H1 (cell line): Measurements from ENCODE around the gene LGR4. TPM values are rescaled to one million over a fixed set of nuclear protein-coding genes. Genes with fewer than 3 reads are reported as not detected.

Source experiments
- CTCF ChIA-PET: fragments of 300-600 bp; sonication (Branson Sonifier 250); formaldehyde crosslinking; loops from one replicate; lab custom pipeline; 2021; ENCODE audit not compliant: partially characterized antibody; lab: Charles Lee
- POLR2A ChIA-PET: fragments of 300-600 bp; sonication (Branson Sonifier 250); formaldehyde crosslinking; loops from one replicate; lab custom pipeline; 2021; ENCODE audit warnings: inconsistent platforms; ENCODE audit not compliant: partially characterized antibody; lab: Charles Lee
- DNase-seq, 2 experiments: peaks; one replicate each; pipeline versions ENCODE4 v3.0.0 to v3.0.0-alpha.2; 2010 to 2022; ENCODE audit warnings: low spot score in 2 of 2, low read depth in 1 of 2, mixed read lengths in 1 of 2
- FAIRE-seq: peaks from 2 replicates; lab custom pipeline; 2011; peaks lifted over from hg19 to GRCh38; lab: Jason Lieb, UNC
- H2AFZ ChIP-seq: 2 replicates; pipeline ENCODE4 v1.8.1; 2012; ENCODE audit warnings: low read length, inconsistent platforms
- H2AK5ac ChIP-seq: 2 replicates; pipeline ENCODE4 v1.6.1; 2013; ENCODE audit warnings: low read depth, low read length
- H2BK120ac ChIP-seq: replicated peaks from 2 replicates; pipeline ENCODE3; 2013; ENCODE audit warnings: low read depth, low read length, inconsistent platforms
- H2BK12ac ChIP-seq: 2 replicates; pipeline ENCODE4 v1.6.1; 2013; ENCODE audit warnings: low read depth, low read length
- H2BK15ac ChIP-seq: 2 replicates; pipeline ENCODE4 v1.6.1; 2013; ENCODE audit warnings: low read length
- H2BK20ac ChIP-seq: 2 replicates; pipeline ENCODE4 v1.6.1; 2013; ENCODE audit warnings: low read length
- H2BK5ac ChIP-seq: 2 replicates; pipeline ENCODE4 v1.6.1; 2013; ENCODE audit warnings: low read depth, low read length
- H3K14ac ChIP-seq: 2 replicates; pipeline ENCODE4 v1.6.1; 2013; ENCODE audit warnings: inconsistent platforms; ENCODE audit not compliant: insufficient read length
- H3K18ac ChIP-seq: 2 replicates; pipeline ENCODE4 v1.6.1; 2013; ENCODE audit warnings: low read length; ENCODE audit errors: extremely low read depth
- H3K23ac ChIP-seq: 2 replicates; pipeline ENCODE4 v1.6.1; 2013; ENCODE audit warnings: inconsistent platforms; ENCODE audit not compliant: insufficient read length
- H3K23me2 ChIP-seq: 2 replicates; pipeline ENCODE4 v1.6.1; 2013; ENCODE audit warnings: low read depth, low read length
- H3K27ac ChIP-seq: 2 replicates; pipeline ENCODE4 v1.6.1; 2011; ENCODE audit warnings: low read depth, low read length, inconsistent platforms
- H3K27me3 ChIP-seq, 4 experiments: replicated peaks in 1 of 4; 1 replicate in 1 of 4; 2 replicates in 3 of 4; pipeline versions ENCODE4 v1.6.1 to v1.8.1; 2011 to 2013; ENCODE audit warnings: low read length in 3 of 4, mild to moderate bottlenecking in 3 of 4, inconsistent platforms in 2 of 4, mixed read lengths in 2 of 4, moderate library complexity in 1 of 4; ENCODE audit not compliant: control insufficient read depth in 3 of 4, insufficient read depth in 3 of 4; ENCODE audit errors: extremely low read depth in 1 of 4
- H3K36me3 ChIP-seq, 4 experiments: 2 replicates each; pipeline versions ENCODE4 v1.6.1 to v1.8.1; 2011 to 2013; ENCODE audit warnings: mild to moderate bottlenecking in 4 of 4, low read length in 3 of 4, moderate library complexity in 2 of 4, control low read depth in 1 of 4, inconsistent platforms in 1 of 4; ENCODE audit not compliant: insufficient read depth in 4 of 4, control insufficient read depth in 2 of 4
- H3K4ac ChIP-seq: replicated peaks from 2 replicates; pipeline ENCODE3; 2013; ENCODE audit warnings: low read length, low read depth, mixed read lengths, inconsistent platforms; ENCODE audit not compliant: insufficient read length
- H3K4me1 ChIP-seq, 4 experiments: replicated peaks in 1 of 4; 1 replicate in 1 of 4; 2 replicates in 3 of 4; pipeline versions ENCODE4 v1.6.1 to v1.8.1; 2011 to 2013; ENCODE audit warnings: low read length in 3 of 4, inconsistent platforms in 2 of 4, mixed read lengths in 1 of 4; ENCODE audit not compliant: insufficient read depth in 4 of 4, control insufficient read depth in 3 of 4
- H3K4me2 ChIP-seq, 2 experiments: 2 replicates each; pipeline versions ENCODE4 v1.6.1 to v1.8.1; 2011 to 2013; ENCODE audit warnings: low read depth in 2 of 2, low read length in 2 of 2, control low read depth in 1 of 2, inconsistent platforms in 1 of 2, mild to moderate bottlenecking in 1 of 2; ENCODE audit not compliant: insufficient read depth in 1 of 2
- H3K4me3 ChIP-seq, 4 experiments: fragments of 200-600, 300-600 bp in 1 of 4; sonication (generic), shearing (Covaris generic), sonication (Bioruptor Twin) in 1 of 4; 2 replicates each; pipeline versions ENCODE4 v1.5.1 to v1.8.1; 2011 to 2016; ENCODE audit warnings: low read length in 4 of 4, low read depth in 3 of 4, control low read depth in 2 of 4, inconsistent platforms in 2 of 4, mild to moderate bottlenecking in 2 of 4, mixed read lengths in 1 of 4, moderate library complexity in 1 of 4; ENCODE audit not compliant: insufficient read depth in 2 of 4; ENCODE audit errors: extremely low read depth in 1 of 4
- H3K56ac ChIP-seq: replicated peaks from 2 replicates; pipeline ENCODE3; 2013; ENCODE audit warnings: low read depth, mild to moderate bottlenecking, mixed read lengths, low read length, inconsistent platforms; ENCODE audit not compliant: insufficient read length
- H3K79me1 ChIP-seq: 2 replicates; pipeline ENCODE4 v1.6.1; 2013; ENCODE audit warnings: low read depth, low read length, control low read depth
- H3K79me2 ChIP-seq, 2 experiments: 2 replicates each; pipeline versions ENCODE4 v1.6.1 to v1.8.1; 2012 to 2013; ENCODE audit warnings: low read length in 2 of 2, mild to moderate bottlenecking in 2 of 2, inconsistent platforms in 1 of 2; ENCODE audit not compliant: insufficient read depth in 2 of 2, control insufficient read depth in 1 of 2
- H3K9ac ChIP-seq, 4 experiments: replicated peaks in 1 of 4; 1 replicate in 1 of 4; 2 replicates in 3 of 4; pipeline versions ENCODE4 v1.6.1 to v1.8.1; 2011 to 2013; ENCODE audit warnings: low read depth in 3 of 4, low read length in 3 of 4, control low read depth in 2 of 4, mild to moderate bottlenecking in 2 of 4, moderate library complexity in 2 of 4, inconsistent platforms in 1 of 4; ENCODE audit errors: extremely low read depth in 1 of 4
- H3K9me3 ChIP-seq, 2 experiments: 2 replicates each; pipeline versions ENCODE4 v1.6.1 to v1.8.1; 2012 to 2013; ENCODE audit warnings: mild to moderate bottlenecking in 2 of 2, moderate library complexity in 2 of 2, control low read depth in 1 of 2, inconsistent platforms in 1 of 2, low read depth in 1 of 2, low read length in 1 of 2, mixed read lengths in 1 of 2; ENCODE audit not compliant: insufficient read depth in 2 of 2
- H4K20me1 ChIP-seq, 2 experiments: replicated peaks in 1 of 2; 2 replicates each; pipeline versions ENCODE3 to v1.8.1; 2011 to 2013; ENCODE audit warnings: inconsistent platforms in 2 of 2, low read length in 2 of 2, mild to moderate bottlenecking in 1 of 2; ENCODE audit not compliant: insufficient read depth in 2 of 2, control insufficient read depth in 1 of 2
- H4K5ac ChIP-seq: 2 replicates; pipeline ENCODE4 v1.6.1; 2013; ENCODE audit warnings: low read length, low read depth, mixed read lengths, inconsistent platforms; ENCODE audit not compliant: insufficient read length
- H4K8ac ChIP-seq: 2 replicates; pipeline ENCODE4 v1.8.0; 2013; ENCODE audit warnings: mild to moderate bottlenecking, moderate library complexity, low read length, inconsistent platforms; ENCODE audit not compliant: insufficient read depth; ENCODE audit errors: extremely low read depth
- H4K91ac ChIP-seq: replicated peaks from 2 replicates; pipeline ENCODE3; 2013; ENCODE audit warnings: low read length, mixed read lengths, inconsistent platforms; ENCODE audit not compliant: insufficient read length
- CTBP2 ChIP-seq: IDR thresholded peaks from 2 replicates; pipeline ENCODE4 v1.7.0; 2011; ENCODE audit warnings: borderline replicate concordance, mild to moderate bottlenecking, moderate library complexity, mixed read lengths, low read length; ENCODE audit not compliant: insufficient read depth, insufficient read length
- FOSL1 ChIP-seq: IDR thresholded peaks from 2 replicates; pipeline ENCODE4 v1.6.1; 2011; ENCODE audit warnings: mild to moderate bottlenecking, low read depth, low read length, moderate library complexity; ENCODE audit not compliant: insufficient read depth
- NANOG ChIP-seq: IDR thresholded peaks from 2 replicates; pipeline ENCODE4 v1.6.1; 2011; ENCODE audit warnings: low read length, low read depth, mild to moderate bottlenecking, inconsistent platforms; ENCODE audit not compliant: insufficient read depth, poor library complexity, severe bottlenecking
- RAD21 ChIP-seq, 2 experiments: IDR thresholded peaks in 1 of 2; conservative IDR thresholded peaks in 1 of 2; 2 replicates each; pipeline ENCODE4 v1.6.1; 2011; ENCODE audit warnings: low read depth in 2 of 2, low read length in 2 of 2, improper control_type of control experiment in 1 of 2, inconsistent platforms in 1 of 2, mild to moderate bottlenecking in 1 of 2, moderate library complexity in 1 of 2
- SIX5 ChIP-seq: IDR thresholded peaks from 2 replicates; pipeline ENCODE4 v1.6.1; 2011; ENCODE audit warnings: mild to moderate bottlenecking, low read depth, low read length
- TEAD4 ChIP-seq: IDR thresholded peaks from 2 replicates; pipeline ENCODE4 v1.6.1; 2012; ENCODE audit warnings: low read depth, low read length, inconsistent platforms, mixed read lengths
- WGBS, 2 experiments: shearing (Covaris generic) in 1 of 2; methylation state at CpG; one replicate each; pipeline versions ENCODE4 v1.1.6 to v1.1.7; 2013 to 2015; ENCODE audit warnings: low lambda C conversion rate in 2 of 2, mixed read lengths in 2 of 2, inconsistent platforms in 1 of 2, low coverage in 1 of 2, missing lambda C conversion rate in 1 of 2; ENCODE audit not compliant: insufficient replicate concordance in 2 of 2, insufficient coverage in 1 of 2, insufficient read length in 1 of 2; ENCODE audit errors: extremely low coverage in 1 of 2, missing lambda C conversion rate in 1 of 2; 5-methylcytosine and 5-hydroxymethylcytosine counted together
- polyA plus RNA-seq, 7 experiments: library from polyadenylated mRNA; depleted of rRNA in 3 of 7; stranded (reverse) in 5 of 7; unstranded in 2 of 7; fragments of >200 nt in 5 of 7; fragments of 200-250 nt in 2 of 7; gene quantifications; 1 replicate in 5 of 7; 2 replicates in 1 of 7; 4 replicates in 1 of 7; pipeline versions ENCODE4 v1.2.1 to v1.2.3, GENCODE V29; 2011 to 2013; ENCODE audit warnings: missing spikeins in 2 of 7, mixed read lengths in 2 of 7
- total RNA-seq: library from RNA; stranded (reverse); fragmentation: NEBNext Ultra II Directional; extraction: Animal tissue kit (Norgen Biotek cat#: 25700); gene quantifications from 2 replicates; pipeline ENCODE4 v1.2.1, GENCODE V29; 2021
- TF ChIP-seq, protein P1 (sequence below): IDR thresholded peaks from 2 replicates; pipeline ENCODE4 v1.6.1; 2011; ENCODE audit warnings: low read length, improper control_type of control experiment

Gene LGR4
- total and polyA plus RNA-seq, 2 of the 8 experiments (the other 6 are each of a cell fraction or from before 2014, with no cell fraction given): 26.6 to 61.7 TPM

DNA sequence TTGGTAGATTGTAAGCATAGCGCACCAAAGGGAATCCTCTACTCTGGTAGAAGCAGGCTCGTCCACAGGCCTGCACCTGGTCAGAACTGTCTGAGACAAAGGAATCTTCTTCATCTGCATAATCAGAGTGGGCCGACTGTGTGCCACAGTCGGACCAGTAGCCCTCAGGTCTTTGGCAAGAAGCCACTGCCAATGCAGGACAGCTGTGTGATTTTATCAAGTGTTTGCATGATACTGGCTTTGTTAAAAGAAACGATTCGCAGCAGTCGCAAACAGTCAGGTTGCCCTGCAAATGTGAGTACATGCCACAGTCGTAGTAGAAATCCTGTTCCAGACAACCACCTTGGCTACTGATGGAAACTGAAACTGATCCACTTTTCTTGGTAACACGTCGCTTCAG is 104.7 kb downstream of the LGR4 start:
- WGBS, 2 experiments: 91% methylated on average over 10 of the region's 10 CpGs; no CpG with 5 or more reads in 1 of the 2 experiments

More for the DNA sequence above, 104.7 kb downstream of the LGR4 start:
- Histone ChIP-seq H3K9me3 (no peaks in the 10 kb centered on the region), H3K9ac (no peak overlapping the region), H3K4me1 (peaks cover 0 to 5% (median 0%) of the 10 kb centered on the region in 4 experiments; a peak in 2 of 7 replicates), H3K18ac (no peak overlapping the region), H3K79me2 (no peaks in the 10 kb centered on the region), H3K27ac (no peak overlapping the region), H4K20me1 (no peaks in the 10 kb centered on the region), H3K4me3 (no peak overlapping the region), H3K4ac (no peak overlapping the region), H2AK5ac (no peak overlapping the region), H4K5ac (no peak overlapping the region), H3K4me2 (no peak overlapping the region), H3K79me1 (no peaks in the 10 kb centered on the region), H3K27me3 (no peaks in the 10 kb centered on the region), H2BK15ac (no peak overlapping the region), H4K91ac (no peak overlapping the region), H2BK120ac (no peak overlapping the region), H2BK5ac (no peak overlapping the region), H3K56ac (no peak overlapping the region), H2AFZ (no peak overlapping the region), H3K23me2 (peaks cover 2% of the 10 kb centered on the region; the same call in 1 of the 2 replicates), H3K14ac (no peak overlapping the region), H4K8ac (0 out of 2 replicates have a peak overlapping the region, but pooled peaks have one; percentile 25), H2BK12ac (no peak overlapping the region), H3K36me3 (peaks cover 9 to 60% (median 26%) of the 10 kb centered on the region in 4 experiments; a peak in 7 of 8 replicates), H2BK20ac (no peak overlapping the region), H3K23ac (no peak overlapping the region)
- TF ChIP-seq TEAD4 (no peak), NANOG (no peak), SIX5 (no peak), CTBP2 (no peak), RAD21 (IDR thresholded peaks at IDR 0.05 in 1 of 2, conservative IDR thresholded peaks at IDR 0.05 in 1 of 2; ENCODE audit: low read depth in 2 of 2, low read length in 2 of 2) (no peak), FOSL1 (no peak)
- TF ChIP-seq, protein P1, sequence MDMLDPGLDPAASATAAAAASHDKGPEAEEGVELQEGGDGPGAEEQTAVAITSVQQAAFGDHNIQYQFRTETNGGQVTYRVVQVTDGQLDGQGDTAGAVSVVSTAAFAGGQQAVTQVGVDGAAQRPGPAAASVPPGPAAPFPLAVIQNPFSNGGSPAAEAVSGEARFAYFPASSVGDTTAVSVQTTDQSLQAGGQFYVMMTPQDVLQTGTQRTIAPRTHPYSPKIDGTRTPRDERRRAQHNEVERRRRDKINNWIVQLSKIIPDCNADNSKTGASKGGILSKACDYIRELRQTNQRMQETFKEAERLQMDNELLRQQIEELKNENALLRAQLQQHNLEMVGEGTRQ: no peak
- DNase-seq (no peak), FAIRE-seq (no peak)
- POLR2A ChIA-PET: no interaction called here
- CTCF ChIA-PET: interaction anchor here (0.7 to 1.1 kb wide), 4 partner anchors 8 to 638 kb away, joined by 3 read pairs; no protein-coding TSS in a partner anchor
